T-cell (primary cell): ENCODE data around the gene EFCAB8. TPM values are rescaled to one million over a fixed set of nuclear protein-coding genes. Genes with fewer than 3 reads are reported as not detected.
A peak's percentile ranks its signal among the peaks of the same experiment; 100 is the strongest.

Source experiments
- ATAC-seq, 4 experiments: fragments of 200-7000 bp in 3 of 4; fragments of 150-1000 bp in 1 of 4; cut with Tn5 transposase; replicated peaks in 1 of 4; 1 replicate in 3 of 4; 2 replicates in 1 of 4; pipeline ENCODE4 v1.10.0; 2021; ENCODE audit warnings: moderate library complexity in 3 of 4, mild to moderate bottlenecking in 2 of 4, moderate number of reproducible peaks in 1 of 4
- CTCF ChIA-PET, 2 donors: fragments of 300-600 bp; sonication (Branson Sonifier 250); formaldehyde crosslinking; loops; one replicate each; lab custom pipeline; 2022; ENCODE audit warnings: antibody characterized with exemption in 2 of 2; lab: Charles Lee
- POLR2A ChIA-PET, 2 donors: fragments of 300-600 bp; sonication (Branson Sonifier 250); formaldehyde crosslinking; loops; one replicate each; lab custom pipeline; 2022; ENCODE audit warnings: antibody characterized with exemption in 2 of 2; lab: Charles Lee
- DNase-seq, 35 experiments: peaks; one replicate each; pipeline versions ENCODE4 v3.0.0 to v3.0.0-alpha.2; 2013 to 2023
- H3K27ac ChIP-seq: one replicate; pipeline ENCODE4 v1.5.1; 2013; ENCODE audit warnings: low read length
- H3K27me3 ChIP-seq, 2 experiments: replicated peaks in 1 of 2; 1 replicate in 1 of 2; 2 replicates in 1 of 2; pipeline versions ENCODE4 v1.6.1 to v1.7.0; 2013; ENCODE audit warnings: low read length in 1 of 2, mixed read lengths in 1 of 2; ENCODE audit not compliant: control insufficient read depth in 2 of 2, insufficient read depth in 2 of 2; ENCODE audit errors: extremely low read depth in 1 of 2
- H3K36me3 ChIP-seq, 2 donors: 1 replicate in 1 of 2; 2 replicates in 1 of 2; pipeline versions ENCODE4 v1.6.1 to v1.7.0; 2013; ENCODE audit warnings: low read length in 1 of 2; ENCODE audit not compliant: control insufficient read depth in 2 of 2, insufficient read depth in 1 of 2; ENCODE audit errors: extremely low read depth in 1 of 2
- H3K4me1 ChIP-seq, 2 experiments: 1 replicate in 1 of 2; 2 replicates in 1 of 2; pipeline versions ENCODE4 v1.6.1 to v1.7.0; 2013; ENCODE audit warnings: low read length in 2 of 2, mixed read lengths in 1 of 2; ENCODE audit not compliant: insufficient read depth in 2 of 2, control insufficient read depth in 1 of 2; ENCODE audit errors: extremely low read depth in 1 of 2
- H3K4me3 ChIP-seq, 2 donors: 1 replicate in 1 of 2; 2 replicates in 1 of 2; pipeline versions ENCODE4 v1.5.1 to v1.7.0; 2013; ENCODE audit warnings: mild to moderate bottlenecking in 2 of 2, low read length in 1 of 2, moderate library complexity in 1 of 2; ENCODE audit not compliant: control insufficient read depth in 1 of 2; ENCODE audit errors: extremely low read depth in 1 of 2
- H3K9me3 ChIP-seq: 2 replicates; pipeline ENCODE4 v1.7.0; 2013
- H3K27ac Mint-ChIP-seq, 2 donors: one replicate each; pipeline ENCODE4 v1.8.0; 2020 to 2021; ENCODE audit warnings: mild to moderate bottlenecking in 2 of 2, mixed read lengths in 2 of 2
- H3K27me3 Mint-ChIP-seq, 2 donors: one replicate each; pipeline ENCODE4 v1.8.0; 2021 to 2022; ENCODE audit warnings: mixed read lengths in 2 of 2
- H3K36me3 Mint-ChIP-seq: one replicate; pipeline ENCODE4 v1.8.0; 2021; ENCODE audit warnings: mixed read lengths
- H3K4me1 Mint-ChIP-seq, 3 donors: one replicate each; pipeline ENCODE4 v1.8.0; 2020 to 2022; ENCODE audit warnings: mixed read lengths in 3 of 3, mild to moderate bottlenecking in 1 of 3
- H3K4me3 Mint-ChIP-seq, 3 donors: one replicate each; pipeline ENCODE4 v1.8.0; 2020 to 2022; ENCODE audit warnings: mild to moderate bottlenecking in 3 of 3, mixed read lengths in 3 of 3, moderate library complexity in 3 of 3
- H3K9me3 Mint-ChIP-seq, 3 donors: one replicate each; pipeline ENCODE4 v1.8.0; 2020 to 2022; ENCODE audit warnings: mixed read lengths in 3 of 3
- WGBS: methylation state at CpG from one replicate; pipeline ENCODE4 v1.1.5; 2013; ENCODE audit warnings: missing lambda C conversion rate; ENCODE audit not compliant: insufficient coverage; 5-methylcytosine and 5-hydroxymethylcytosine counted together
- total RNA-seq, 35 experiments: library from RNA in 6 of 35; stranded (reverse) in 6 of 35; fragments of 120-200 nt in 1 of 35; gene quantifications; one replicate each; pipeline versions ENCODE4 v1.2.1 to v1.2.4 and lab custom pipeline; 2013 to 2026

The EFCAB8 gene
- total RNA-seq (1 to 10 TPM in 4 of 5 donors, under 1 TPM in 1; 0.80 to 1.5 (median 1.2) TPM), total RNA-seq (lab: John Stamatoyannopoulos, UW) (0.21 to 4.2 (median 1.9) reads per million in 29 experiments)
- total RNA-seq (2013), result 1.3 TPM

GRCh38 chr20:32858701-32859372 lies at the start of gene EFCAB8:
Gene EFCAB8 (plus strand): TSS chr20:32858923. CDS start chr20:32863793, 4,870 bp downstream.
- no peak within 1 kb of the TSS for H3K4me3 Mint-ChIP-seq
- H3K27me3 Mint-ChIP-seq, result no peaks in the 10 kb centered on the region
- Histone ChIP-seq H3K4me1 (no peaks in the 10 kb centered on the region), H3K9me3 (no peaks in the 10 kb centered on the region), H3K4me3 (no peak within 1 kb of the TSS), H3K36me3 (peaks cover 0 to 15% of the 10 kb centered on the region in 2 donors), H3K27me3 (no peaks in the 10 kb centered on the region), H3K27ac (no peak within 1 kb of the TSS)
- peak within 1 kb of the TSS; percentile 44 to 74 for H3K27ac Mint-ChIP-seq
- DNase-seq (no peak), ATAC-seq (peak in 1 of 4 experiments; percentile 12)
- H3K9me3 Mint-ChIP-seq, result no peaks in the 10 kb centered on the region
- CTCF ChIA-PET, result no interaction called here
- WGBS, result 92% methylated on average over 2 of the region's 8 CpGs
- POLR2A ChIA-PET, result no interaction called here
- peaks cover 36% of the 10 kb centered on the region for H3K36me3 Mint-ChIP-seq
- peaks cover 19 to 30% (median 21%) of the 10 kb centered on the region in 3 donors for H3K4me1 Mint-ChIP-seq

- no peaks in the 10 kb centered on the region for H3K27me3 Mint-ChIP-seq
- ChIA-PET CTCF (interaction anchor here in 1 of 2 donors (0.5 to 0.6 kb wide), 2 partner anchors 21 to 289 kb away, joined by 3 to 4 read pairs; no protein-coding TSS in a partner anchor), POLR2A (no interaction called here)
- no peak overlapping the region for H3K27ac ChIP-seq
- H3K4me3 ChIP-seq, result no peak overlapping the region
- ATAC-seq, result no peak
- 93% methylated on average over 4 of the region's 4 CpGs for WGBS
- DNase-seq, result no peak
- no peaks in the 10 kb centered on the region for H3K27me3 ChIP-seq
- no peaks in the 10 kb centered on the region for H3K9me3 Mint-ChIP-seq
- no peak overlapping the region for H3K4me3 Mint-ChIP-seq
- H3K36me3 Mint-ChIP-seq, result no peaks in the 10 kb centered on the region
- H3K4me1 ChIP-seq, result no peaks in the 10 kb centered on the region
- H3K4me1 Mint-ChIP-seq, result no peaks in the 10 kb centered on the region
- H3K27ac Mint-ChIP-seq, result no peak overlapping the region
- H3K9me3 ChIP-seq, result no peaks in the 10 kb centered on the region
- H3K36me3 ChIP-seq, result no peaks in the 10 kb centered on the region
Measured at GRCh38 chr20:32809907-32810306, 48.8 kb upstream of the EFCAB8 start.

GRCh38 chr20:32810941-32811340 lies 47.8 kb upstream of the EFCAB8 start:
- Mint-ChIP-seq H3K4me1 (no peaks in the 10 kb centered on the region), H3K4me3 (no peak overlapping the region), H3K36me3 (no peaks in the 10 kb centered on the region), H3K9me3 (no peaks in the 10 kb centered on the region), H3K27ac (no peak overlapping the region), H3K27me3 (no peaks in the 10 kb centered on the region)
- ATAC-seq (no peak), DNase-seq (no peak)
- H3K4me1 ChIP-seq, result no peaks in the 10 kb centered on the region
- H3K36me3 ChIP-seq, result no peaks in the 10 kb centered on the region
- CTCF ChIA-PET, result no interaction called here
- WGBS, result 84% methylated on average over 3 of the region's 5 CpGs
- POLR2A ChIA-PET, result interaction anchor here in 1 of 2 donors (0.6 kb wide), 1 partner anchor 17 kb away, joined by 7 read pairs; no protein-coding TSS in a partner anchor
- H3K27ac ChIP-seq, result no peak overlapping the region
- H3K9me3 ChIP-seq, result no peaks in the 10 kb centered on the region
- H3K27me3 ChIP-seq, result no peaks in the 10 kb centered on the region
- H3K4me3 ChIP-seq, result no peak overlapping the region

GRCh38 chr20:32811886-32812285 lies 46.8 kb upstream of the EFCAB8 start:
- CTCF ChIA-PET, result no interaction called here
- POLR2A ChIA-PET, result no interaction called here
- no peaks in the 10 kb centered on the region for H3K9me3 Mint-ChIP-seq
- DNase-seq (no peak), ATAC-seq (no peak)
- H3K4me3 Mint-ChIP-seq, result no peak overlapping the region
- H3K4me1 ChIP-seq, result no peaks in the 10 kb centered on the region
- no peaks in the 10 kb centered on the region for H3K36me3 Mint-ChIP-seq
- H3K4me1 Mint-ChIP-seq, result no peaks in the 10 kb centered on the region
- no peaks in the 10 kb centered on the region for H3K9me3 ChIP-seq
- H3K27ac ChIP-seq, result no peak overlapping the region
- no peaks in the 10 kb centered on the region for H3K36me3 ChIP-seq
- H3K27me3 ChIP-seq, result no peaks in the 10 kb centered on the region
- H3K4me3 ChIP-seq, result no peak overlapping the region
- H3K27ac Mint-ChIP-seq, result no peak overlapping the region
- H3K27me3 Mint-ChIP-seq, result no peaks in the 10 kb centered on the region
- WGBS, result no CpG with 5 or more reads among the region's 6 CpGs

GRCh38 chr20:32819992-32820697 lies 38.6 kb upstream of the EFCAB8 start:
- Histone ChIP-seq H3K9me3 (no peaks in the 10 kb centered on the region), H3K4me1 (peaks cover 22 to 48% of the 10 kb centered on the region in 2 experiments), H3K36me3 (no peaks in the 10 kb centered on the region), H3K4me3 (peak overlapping the region; percentile 62 to 88), H3K27me3 (no peaks in the 10 kb centered on the region), H3K27ac (peak overlapping the region; percentile 89)
- ChIA-PET CTCF (interaction anchor here (0.7 to 1.5 kb wide), 10 partner anchors 10 to 1304 kb away, joined by 3 to 6 read pairs (median 4); no protein-coding TSS in a partner anchor), POLR2A (interaction anchor here (0.6 to 0.8 kb wide), 4 partner anchors 10 to 152 kb away, joined by 3 to 12 read pairs (median 8); no protein-coding TSS in a partner anchor)
- 0% methylated on average over 43 of the region's 58 CpGs for WGBS
- DNase-seq, result peak in 27 of 35 experiments; percentile 55 to 91 (median 76)
- ATAC-seq, result peak; percentile 77 to 87 (median 80)
- peaks cover 43 to 46% (median 46%) of the 10 kb centered on the region in 3 donors for H3K4me1 Mint-ChIP-seq
- peak overlapping the region; percentile 89 to 96 (median 94) for H3K4me3 Mint-ChIP-seq
- H3K27me3 Mint-ChIP-seq, result no peaks in the 10 kb centered on the region
- peak overlapping the region; percentile 93 to 94 for H3K27ac Mint-ChIP-seq
- H3K9me3 Mint-ChIP-seq, result no peaks in the 10 kb centered on the region
- peaks cover under 1% of the 10 kb centered on the region for H3K36me3 Mint-ChIP-seq

GRCh38 chr20:32820698-32821377 lies 37.9 kb upstream of the EFCAB8 start:
- Mint-ChIP-seq H3K27ac (peak overlapping the region; percentile 93 to 94), H3K27me3 (no peaks in the 10 kb centered on the region), H3K4me3 (peak overlapping the region; percentile 89 to 96 (median 94)), H3K4me1 (peaks cover 48 to 51% (median 50%) of the 10 kb centered on the region in 3 donors), H3K9me3 (no peaks in the 10 kb centered on the region), H3K36me3 (peaks cover 6% of the 10 kb centered on the region)
- H3K27me3 ChIP-seq, result no peaks in the 10 kb centered on the region
- H3K4me3 ChIP-seq, result peak overlapping the region; percentile 62 to 88
- POLR2A ChIA-PET, result interaction anchor here (0.6 to 0.8 kb wide), 2 partner anchors 9 to 33 kb away, joined by 3 to 12 read pairs; no protein-coding TSS in a partner anchor
- peaks cover 22 to 48% of the 10 kb centered on the region in 2 experiments for H3K4me1 ChIP-seq
- H3K36me3 ChIP-seq, result peaks cover 2% of the 10 kb centered on the region in 2 donors
- no peaks in the 10 kb centered on the region for H3K9me3 ChIP-seq
- H3K27ac ChIP-seq, result peak overlapping the region; percentile 89
- DNase-seq (no peak), ATAC-seq (no peak)
- WGBS, result 43% methylated on average over 3 of the region's 25 CpGs
- CTCF ChIA-PET, result interaction anchor here in 1 of 2 donors (0.8 to 1.5 kb wide), 5 partner anchors 9 to 31 kb away, joined by 3 to 6 read pairs (median 4); no protein-coding TSS in a partner anchor
